HepG2 (cell line): ENCODE data around the gene WNT5B. TPM values are rescaled to one million over a fixed set of nuclear protein-coding genes. Genes with fewer than 3 reads are reported as not detected.

Experiments
- CEBPG ChIP-seq: IDR thresholded peaks from 2 replicates; pipeline ENCODE4 v1.6.1; 2016
- FOXO1 ChIP-seq: sonication (generic); formaldehyde crosslinking; IDR thresholded peaks from 2 replicates; pipeline ENCODE4 v1.4.0; 2020; ENCODE audit warnings: missing genetic modification reagents
- HNRNPL ChIP-seq: fragments of 200-400 bp; formaldehyde crosslinking; IDR thresholded peaks from 2 replicates; pipeline ENCODE4 v1.6.1; 2017; ENCODE audit warnings: mild to moderate bottlenecking, low read depth, low read length
- HOXA7 ChIP-seq: sonication (generic); formaldehyde crosslinking; IDR thresholded peaks from 2 replicates; pipeline ENCODE4 v1.8.1; 2022; ENCODE audit warnings: mild to moderate bottlenecking, missing genetic modification reagents, moderate library complexity
- KDM6A ChIP-seq: IDR thresholded peaks from 2 replicates; pipeline ENCODE4 v1.6.1; 2016; ENCODE audit warnings: low read depth
- KLF13 ChIP-seq: sonication (generic); formaldehyde crosslinking; IDR thresholded peaks from 2 replicates; pipeline ENCODE4 v1.4.0; 2020; ENCODE audit warnings: mild to moderate bottlenecking, missing genetic modification reagents
- NFKBIZ ChIP-seq: IDR thresholded peaks from 2 replicates; pipeline ENCODE4 v1.6.1; 2018; ENCODE audit warnings: missing genetic modification reagents, missing compliant biosample characterization
- NR2F1 ChIP-seq, 2 experiments: fragments of 450-650 bp in 1 of 2; formaldehyde crosslinking in 1 of 2; IDR thresholded peaks; 2 replicates each; pipeline versions ENCODE4 v1.5.0 to v1.6.1; 2016 to 2020; ENCODE audit warnings: mild to moderate bottlenecking in 1 of 2, missing compliant biosample characterization in 1 of 2, missing genetic modification reagents in 1 of 2, moderate library complexity in 1 of 2
- SMAD1 ChIP-seq: sonication (generic); formaldehyde crosslinking; IDR thresholded peaks from 2 replicates; pipeline ENCODE4 v1.4.0; 2020; ENCODE audit warnings: missing genetic modification reagents, low read depth, mild to moderate bottlenecking, borderline replicate concordance
- SUZ12 ChIP-seq: fragments of 150-350 bp; IDR thresholded peaks from 2 replicates; pipeline ENCODE4 v1.6.1; 2014; ENCODE audit warnings: low read depth, low read length
- ZMYM4 ChIP-seq: sonication (generic); formaldehyde crosslinking; IDR thresholded peaks from 2 replicates; pipeline ENCODE4 v1.8.1; 2023; ENCODE audit warnings: mild to moderate bottlenecking, missing genetic modification reagents
- ZNF501 ChIP-seq: sonication (generic); formaldehyde crosslinking; IDR thresholded peaks from 2 replicates; pipeline ENCODE4 v1.5.1; 2020; ENCODE audit warnings: mild to moderate bottlenecking, moderate library complexity, missing genetic modification reagents
- ZNF556 ChIP-seq: sonication (generic); formaldehyde crosslinking; IDR thresholded peaks from 2 replicates; pipeline ENCODE4 v1.4.0; 2020; ENCODE audit warnings: mild to moderate bottlenecking, missing genetic modification reagents, borderline replicate concordance
- ZNF564 ChIP-seq: sonication (generic); formaldehyde crosslinking; IDR thresholded peaks from 2 replicates; pipeline ENCODE4 v1.8.1; 2023; ENCODE audit warnings: mild to moderate bottlenecking, missing genetic modification reagents
- polyA plus RNA-seq, 8 experiments: library from polyadenylated mRNA; depleted of rRNA in 3 of 8; stranded (reverse) in 7 of 8; unstranded in 1 of 8; fragments of >200 nt; fragmentation: Illumina TruSeq in 4 of 8; extraction: Trizol in 4 of 8; gene quantifications; 2 replicates each; pipeline versions ENCODE4 v1.2.1 to v1.2.3, GENCODE V29; 2011 to 2016; ENCODE audit warnings: low read depth in 4 of 8, missing spikeins in 1 of 8, mixed read lengths in 1 of 8; ENCODE audit not compliant: insufficient read depth in 1 of 8
- total RNA-seq, 5 experiments: library from RNA; depleted of rRNA; stranded (reverse); fragments of >200 nt; fragmentation: Illumina TruSeq; extraction: Trizol; gene quantifications; 2 replicates each; pipeline ENCODE4 v1.2.3, GENCODE V29; 2016; ENCODE audit warnings: low read depth in 1 of 5
- TF ChIP-seq, protein P1 (sequence below): sonication (generic); formaldehyde crosslinking; IDR thresholded peaks from 2 replicates; pipeline ENCODE4 v1.4.0; 2020; ENCODE audit warnings: missing genetic modification reagents
- TF ChIP-seq, protein P2 (sequence below): sonication (generic); formaldehyde crosslinking; IDR thresholded peaks from 2 replicates; pipeline ENCODE4 v1.8.0; 2022; ENCODE audit warnings: missing genetic modification reagents, low read depth, mild to moderate bottlenecking, borderline replicate concordance
- TF ChIP-seq, protein P3 (sequence below): sonication (generic); formaldehyde crosslinking; IDR thresholded peaks from 2 replicates; pipeline ENCODE4 v1.4.0; 2020; ENCODE audit warnings: missing genetic modification reagents
- TF ChIP-seq, protein P4 (sequence below): sonication (generic); formaldehyde crosslinking; conservative IDR thresholded peaks from 2 replicates; pipeline ENCODE4 v1.8.0; 2022; ENCODE audit warnings: mild to moderate bottlenecking, moderate library complexity, missing genetic modification reagents
- TF ChIP-seq, protein P5 (sequence below): IDR thresholded peaks from 2 replicates; pipeline ENCODE4 v1.6.1; 2016; ENCODE audit warnings: missing genetic modification reagents, missing compliant biosample characterization
- TF ChIP-seq, protein P6 (sequence below): IDR thresholded peaks from 2 replicates; pipeline ENCODE4 v1.6.1; 2016; ENCODE audit warnings: mild to moderate bottlenecking, missing biosample characterization, missing genetic modification reagents

WNT5B gene
- total and polyA plus RNA-seq, 2 of the 13 experiments (the other 11 are each of a cell fraction or from before 2014, with no cell fraction given) = 0.04 TPM; not detected in 1

DNA sequence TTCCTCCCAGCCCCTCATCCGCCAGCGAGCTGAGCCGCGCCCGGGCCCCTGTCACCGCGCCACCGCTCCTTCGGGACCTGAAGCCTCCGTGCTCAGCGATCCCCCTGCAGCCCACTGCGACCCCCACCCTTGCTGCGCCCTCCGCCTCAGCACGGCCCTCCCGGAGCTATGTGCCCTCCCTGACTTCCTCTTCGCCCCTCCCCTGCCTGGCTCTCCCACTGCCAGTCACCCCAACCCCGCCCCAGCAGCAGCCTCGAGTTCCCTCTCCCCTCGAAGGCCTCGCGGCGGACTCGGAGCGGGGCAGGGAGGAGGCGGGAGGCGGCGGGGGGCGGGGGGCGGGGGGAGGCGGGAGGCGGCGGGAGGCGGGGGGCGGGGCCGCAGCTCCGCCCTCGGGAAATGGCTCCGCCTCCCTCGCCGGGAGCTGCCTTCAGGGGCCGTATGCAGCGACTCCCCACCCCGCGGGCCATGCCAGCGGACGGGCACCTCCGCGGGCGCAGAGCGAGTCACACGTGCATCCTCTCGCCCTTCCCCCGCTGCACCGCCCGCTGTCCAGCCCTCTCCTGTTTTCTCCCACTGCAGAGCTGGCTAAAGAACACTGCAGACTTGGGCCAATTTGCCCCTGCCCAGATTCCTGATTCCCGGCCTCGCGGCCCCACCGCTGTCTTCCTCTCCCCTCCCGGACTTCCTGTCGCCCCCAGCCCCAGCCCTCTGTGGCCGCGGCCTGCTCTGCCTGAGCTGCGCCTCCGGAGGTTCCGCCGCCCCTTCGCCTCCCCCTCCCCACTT, 32.7 kb downstream of the WNT5B start (continued):
- TF ChIP-seq, protein P1, sequence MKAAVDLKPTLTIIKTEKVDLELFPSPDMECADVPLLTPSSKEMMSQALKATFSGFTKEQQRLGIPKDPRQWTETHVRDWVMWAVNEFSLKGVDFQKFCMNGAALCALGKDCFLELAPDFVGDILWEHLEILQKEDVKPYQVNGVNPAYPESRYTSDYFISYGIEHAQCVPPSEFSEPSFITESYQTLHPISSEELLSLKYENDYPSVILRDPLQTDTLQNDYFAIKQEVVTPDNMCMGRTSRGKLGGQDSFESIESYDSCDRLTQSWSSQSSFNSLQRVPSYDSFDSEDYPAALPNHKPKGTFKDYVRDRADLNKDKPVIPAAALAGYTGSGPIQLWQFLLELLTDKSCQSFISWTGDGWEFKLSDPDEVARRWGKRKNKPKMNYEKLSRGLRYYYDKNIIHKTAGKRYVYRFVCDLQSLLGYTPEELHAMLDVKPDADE (CRISPR knock-in tag) = no peak
- TF ChIP-seq ZMYM4 (CRISPR knock-in tag) = no peak; the same call in 1 of the 2 replicates
- TF ChIP-seq CEBPG (CRISPR knock-in tag) = no peak
- TF ChIP-seq ZNF564 = 0 out of 2 replicates have a peak, but pooled peaks have one; percentile 39
- TF ChIP-seq, protein P2, sequence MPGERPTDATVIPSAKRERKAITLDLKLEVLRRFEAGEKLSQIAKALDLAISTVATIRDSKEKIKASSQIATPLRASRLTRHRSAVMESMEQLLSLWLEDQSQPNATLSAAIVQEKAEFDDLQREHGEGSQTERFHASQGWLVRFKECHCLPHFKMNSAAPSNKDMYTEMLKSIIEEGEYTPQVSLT (CRISPR knock-in tag) = no peak
- TF ChIP-seq HNRNPL = peak; percentile 98
- peak; percentile 30; the same call in 1 of the 2 replicates for TF ChIP-seq FOXO1 (CRISPR knock-in tag)
- TF ChIP-seq NFKBIZ (CRISPR knock-in tag) = no peak
- no peak for TF ChIP-seq SUZ12
- TF ChIP-seq SMAD1 (CRISPR knock-in tag) = no peak
- no peak for TF ChIP-seq NR2F1 (CRISPR knock-in tag; IDR thresholded peaks at IDR 0.05)
- TF ChIP-seq KLF13 (CRISPR knock-in tag) = no peak
- TF ChIP-seq, protein P3, sequence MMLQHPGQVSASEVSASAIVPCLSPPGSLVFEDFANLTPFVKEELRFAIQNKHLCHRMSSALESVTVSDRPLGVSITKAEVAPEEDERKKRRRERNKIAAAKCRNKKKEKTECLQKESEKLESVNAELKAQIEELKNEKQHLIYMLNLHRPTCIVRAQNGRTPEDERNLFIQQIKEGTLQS (CRISPR knock-in tag) = no peak
- no peak for TF ChIP-seq ZNF501 (CRISPR knock-in tag)
- TF ChIP-seq, protein P4, sequence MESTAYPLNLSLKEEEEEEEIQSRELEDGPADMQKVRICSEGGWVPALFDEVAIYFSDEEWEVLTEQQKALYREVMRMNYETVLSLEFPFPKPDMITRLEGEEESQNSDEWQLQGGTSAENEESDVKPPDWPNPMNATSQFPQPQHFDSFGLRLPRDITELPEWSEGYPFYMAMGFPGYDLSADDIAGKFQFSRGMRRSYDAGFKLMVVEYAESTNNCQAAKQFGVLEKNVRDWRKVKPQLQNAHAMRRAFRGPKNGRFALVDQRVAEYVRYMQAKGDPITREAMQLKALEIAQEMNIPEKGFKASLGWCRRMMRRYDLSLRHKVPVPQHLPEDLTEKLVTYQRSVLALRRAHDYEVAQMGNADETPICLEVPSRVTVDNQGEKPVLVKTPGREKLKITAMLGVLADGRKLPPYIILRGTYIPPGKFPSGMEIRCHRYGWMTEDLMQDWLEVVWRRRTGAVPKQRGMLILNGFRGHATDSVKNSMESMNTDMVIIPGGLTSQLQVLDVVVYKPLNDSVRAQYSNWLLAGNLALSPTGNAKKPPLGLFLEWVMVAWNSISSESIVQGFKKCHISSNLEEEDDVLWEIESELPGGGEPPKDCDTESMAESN = no peak; the same call in 1 of the 2 replicates
- no peak for TF ChIP-seq KDM6A
- TF ChIP-seq HOXA7 (CRISPR knock-in tag) = no peak
- TF ChIP-seq ZNF556 = peak; percentile 28; the same call in 1 of the 2 replicates
- TF ChIP-seq, protein P5, sequence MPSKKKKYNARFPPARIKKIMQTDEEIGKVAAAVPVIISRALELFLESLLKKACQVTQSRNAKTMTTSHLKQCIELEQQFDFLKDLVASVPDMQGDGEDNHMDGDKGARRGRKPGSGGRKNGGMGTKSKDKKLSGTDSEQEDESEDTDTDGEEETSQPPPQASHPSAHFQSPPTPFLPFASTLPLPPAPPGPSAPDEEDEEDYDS (CRISPR knock-in tag) = peak; percentile 44; the same call in 1 of the 2 replicates
- TF ChIP-seq, protein P6, sequence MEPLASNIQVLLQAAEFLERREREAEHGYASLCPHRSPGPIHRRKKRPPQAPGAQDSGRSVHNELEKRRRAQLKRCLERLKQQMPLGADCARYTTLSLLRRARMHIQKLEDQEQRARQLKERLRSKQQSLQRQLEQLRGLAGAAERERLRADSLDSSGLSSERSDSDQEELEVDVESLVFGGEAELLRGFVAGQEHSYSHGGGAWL (CRISPR knock-in tag) = peak; percentile 55; the same call in 1 of the 2 replicates
